ENCODE results near the gene LZIC. TPM values are rescaled to one million over a fixed set of nuclear protein-coding genes. Genes with fewer than 3 reads are reported as not detected.

LZIC gene
- total RNA-seq (41.2 TPM), polyA plus RNA-seq (26.0 TPM)
- long read RNA-seq, donor 1, partial matches to known transcripts: 0 of 1 reads
- long read RNA-seq, donor 1, other reads (novel, unspliced or antisense): 0 of 1 reads
- long read RNA-seq, donor 2, transcript LZIC-203 (7 exons, 1,405 nt): major isoform, 6 of 16 reads
- long read RNA-seq, donor 2, transcript LZIC-201 (8 exons, 945 nt): major isoform, 6 of 16 reads
- long read RNA-seq, donor 2, partial matches to known transcripts: 0 of 16 reads
- long read RNA-seq, donor 2, other reads (novel, unspliced or antisense): 0 of 16 reads
- long read RNA-seq, donor 3, transcript LZIC-201 (8 exons, 945 nt): major isoform, 5 of 12 reads
- long read RNA-seq, donor 3, partial matches to known transcripts: 0 of 12 reads
- long read RNA-seq, donor 3, other reads (novel, unspliced or antisense): 0 of 12 reads
- long read RNA-seq, donor 4, partial matches to known transcripts: 0 of 6 reads
- long read RNA-seq, donor 4, other reads (novel, unspliced or antisense): 0 of 6 reads
- long read RNA-seq, donor 5, transcript LZIC-203 (7 exons, 1,405 nt): minor isoform, 5 of 18 reads
- long read RNA-seq, donor 5, transcript LZIC-202 (8 exons, 2,281 nt): minor isoform, 5 of 18 reads
- long read RNA-seq, donor 5, transcript LZIC-201 (8 exons, 945 nt): major isoform, 7 of 18 reads
- long read RNA-seq, donor 5, partial matches to known transcripts: 0 of 18 reads
- long read RNA-seq, donor 5, other reads (novel, unspliced or antisense): 0 of 18 reads
- long read RNA-seq, donor 6, partial matches to known transcripts: 0 of 9 reads
- long read RNA-seq, donor 6, other reads (novel, unspliced or antisense): 0 of 9 reads
- long read RNA-seq, donor 7, partial matches to known transcripts: 0 of 6 reads
- long read RNA-seq, donor 7, other reads (novel, unspliced or antisense): 0 of 6 reads
- long read RNA-seq, donor 8, partial matches to known transcripts: 0 of 8 reads
- long read RNA-seq, donor 8, other reads (novel, unspliced or antisense): 0 of 8 reads
- long read RNA-seq, donor 9, partial matches to known transcripts: 0 of 4 reads
- long read RNA-seq, donor 9, other reads (novel, unspliced or antisense): 0 of 4 reads
- long read RNA-seq, donor 10, partial matches to known transcripts: 0 of 4 reads
- long read RNA-seq, donor 10, other reads (novel, unspliced or antisense): 0 of 4 reads

- peak; percentile 61 to 92 (median 78) for DNase-seq (ENCODE audit: low read depth in 6 of 9, low spot score in 9 of 9)
- no peaks in the 10 kb centered on the region for H3K27me3 ChIP-seq (ENCODE audit: control insufficient read depth in 2 of 2, insufficient read depth in 1 of 2, low read length in 1 of 2)
- peak within 1 kb of the TSS; percentile 71 to 77 for H3K4me3 ChIP-seq (ENCODE audit: low read length in 2 of 2)
- H3K4me1 ChIP-seq (ENCODE audit: control insufficient read depth in 2 of 2, insufficient read depth in 2 of 2, low read length in 2 of 2): peaks cover 2 to 5% of the 10 kb centered on the region in 2 donors
- peak within 1 kb of the TSS; percentile 77 to 79 for H3K27ac ChIP-seq (ENCODE audit: low read depth in 1 of 2, low read length in 1 of 2)
- WGBS: under 1% methylated on average over 53 of the region's 53 CpGs
- no peaks in the 10 kb centered on the region for H3K9me3 ChIP-seq (ENCODE audit: control insufficient read depth in 2 of 2, insufficient read depth in 1 of 2, low read length in 1 of 2)
- H3K36me3 ChIP-seq (ENCODE audit: control insufficient read depth in 2 of 2, insufficient read depth in 2 of 2, low read length in 1 of 2): peaks cover 7 to 10% of the 10 kb centered on the region in 2 donors
These were observed at the start of gene LZIC, which contains the start of gene NMNAT1 for GRCh38 chr1:9942939-9943788. Gene LZIC, minus strand, starts transcription at chr1:9943391. Its CDS starts 6,772 bp downstream, at chr1:9936619. Gene NMNAT1, plus strand, starts transcription at chr1:9943475. Its CDS starts 28,599 bp downstream, at chr1:9972074.

GRCh38 chr1:9992910-9993309 is 49.7 kb upstream of the LZIC start:
- Histone ChIP-seq H3K27me3 (ENCODE audit: control insufficient read depth in 2 of 2, insufficient read depth in 1 of 2, low read length in 1 of 2) (peaks cover 12 to 42% of the 10 kb centered on the region in 2 donors), H3K4me3 (ENCODE audit: low read length in 2 of 2) (no peak overlapping the region), H3K9me3 (ENCODE audit: control insufficient read depth in 2 of 2, insufficient read depth in 1 of 2, low read length in 1 of 2) (no peaks in the 10 kb centered on the region), H3K36me3 (ENCODE audit: control insufficient read depth in 2 of 2, insufficient read depth in 2 of 2, low read length in 1 of 2) (no peaks in the 10 kb centered on the region), H3K4me1 (ENCODE audit: control insufficient read depth in 2 of 2, insufficient read depth in 2 of 2, low read length in 2 of 2) (peaks cover 0 to under 1% of the 10 kb centered on the region in 2 donors), H3K27ac (ENCODE audit: low read depth in 1 of 2, low read length in 1 of 2) (no peak overlapping the region)
- DNase-seq (ENCODE audit: low read depth in 6 of 9, low spot score in 9 of 9): no peak
- WGBS: 97% methylated on average over 5 of the region's 5 CpGs

- no peak overlapping the region for H3K27ac ChIP-seq (ENCODE audit: low read depth in 1 of 2, low read length in 1 of 2)
- H3K9me3 ChIP-seq (ENCODE audit: control insufficient read depth in 2 of 2, insufficient read depth in 1 of 2, low read length in 1 of 2): no peaks in the 10 kb centered on the region
- H3K27me3 ChIP-seq (ENCODE audit: control insufficient read depth in 2 of 2, insufficient read depth in 1 of 2, low read length in 1 of 2): peaks cover 2 to 22% of the 10 kb centered on the region in 2 donors
- no peaks in the 10 kb centered on the region for H3K4me1 ChIP-seq (ENCODE audit: control insufficient read depth in 2 of 2, insufficient read depth in 2 of 2, low read length in 2 of 2)
- 13% methylated on average over 2 of the region's 2 CpGs for WGBS
- H3K4me3 ChIP-seq (ENCODE audit: low read length in 2 of 2): no peak overlapping the region
- no peaks in the 10 kb centered on the region for H3K36me3 ChIP-seq (ENCODE audit: control insufficient read depth in 2 of 2, insufficient read depth in 2 of 2, low read length in 1 of 2)
- DNase-seq (ENCODE audit: low read depth in 6 of 9, low spot score in 9 of 9): no peak
These were observed 47.8 kb upstream of the LZIC start for GRCh38 chr1:9990944-9991343.

- no peak overlapping the region for H3K27ac ChIP-seq (ENCODE audit: low read depth in 1 of 2, low read length in 1 of 2)
These were observed 46.6 kb upstream of the LZIC start for GRCh38 chr1:9989773-9990172.

GRCh38 chr1:9985001-9985400 is 41.8 kb upstream of the LZIC start:
- H3K27ac ChIP-seq (ENCODE audit: low read depth in 1 of 2, low read length in 1 of 2): no peak overlapping the region

More at GRCh38 chr1:9989773-9990172, 46.6 kb upstream of the LZIC start:
- DNase-seq (ENCODE audit: low read depth in 6 of 9, low spot score in 9 of 9): no peak
- WGBS: 96% methylated on average over 5 of the region's 5 CpGs
- H3K4me3 ChIP-seq (ENCODE audit: low read length in 2 of 2): no peak overlapping the region
- H3K36me3 ChIP-seq (ENCODE audit: control insufficient read depth in 2 of 2, insufficient read depth in 2 of 2, low read length in 1 of 2): no peaks in the 10 kb centered on the region
- H3K27me3 ChIP-seq (ENCODE audit: control insufficient read depth in 2 of 2, insufficient read depth in 1 of 2, low read length in 1 of 2): peaks cover 0 to 11% of the 10 kb centered on the region in 2 donors
- H3K9me3 ChIP-seq (ENCODE audit: control insufficient read depth in 2 of 2, insufficient read depth in 1 of 2, low read length in 1 of 2): no peaks in the 10 kb centered on the region
- H3K4me1 ChIP-seq (ENCODE audit: control insufficient read depth in 2 of 2, insufficient read depth in 2 of 2, low read length in 2 of 2): no peaks in the 10 kb centered on the region

GRCh38 chr1:9984253-9984652 is 41.1 kb upstream of the LZIC start:
- Histone ChIP-seq H3K9me3 (ENCODE audit: control insufficient read depth in 2 of 2, insufficient read depth in 1 of 2, low read length in 1 of 2) (no peaks in the 10 kb centered on the region), H3K4me3 (ENCODE audit: low read length in 2 of 2) (no peak overlapping the region), H3K27ac (ENCODE audit: low read depth in 1 of 2, low read length in 1 of 2) (no peak overlapping the region), H3K27me3 (ENCODE audit: control insufficient read depth in 2 of 2, insufficient read depth in 1 of 2, low read length in 1 of 2) (no peaks in the 10 kb centered on the region), H3K4me1 (ENCODE audit: control insufficient read depth in 2 of 2, insufficient read depth in 2 of 2, low read length in 2 of 2) (no peaks in the 10 kb centered on the region), H3K36me3 (ENCODE audit: control insufficient read depth in 2 of 2, insufficient read depth in 2 of 2, low read length in 1 of 2) (peaks cover 3 to 14% of the 10 kb centered on the region in 2 donors)
- WGBS: 98% methylated on average over 5 of the region's 5 CpGs
- DNase-seq (ENCODE audit: low read depth in 6 of 9, low spot score in 9 of 9): no peak

More at GRCh38 chr1:9985001-9985400, 41.8 kb upstream of the LZIC start:
- WGBS: 73% methylated on average over 6 of the region's 6 CpGs
- no peaks in the 10 kb centered on the region for H3K9me3 ChIP-seq (ENCODE audit: control insufficient read depth in 2 of 2, insufficient read depth in 1 of 2, low read length in 1 of 2)
- H3K4me3 ChIP-seq (ENCODE audit: low read length in 2 of 2): no peak overlapping the region
- no peaks in the 10 kb centered on the region for H3K27me3 ChIP-seq (ENCODE audit: control insufficient read depth in 2 of 2, insufficient read depth in 1 of 2, low read length in 1 of 2)
- peaks cover 3 to 14% of the 10 kb centered on the region in 2 donors for H3K36me3 ChIP-seq (ENCODE audit: control insufficient read depth in 2 of 2, insufficient read depth in 2 of 2, low read length in 1 of 2)
- no peak for DNase-seq (ENCODE audit: low read depth in 6 of 9, low spot score in 9 of 9)
- H3K4me1 ChIP-seq (ENCODE audit: control insufficient read depth in 2 of 2, insufficient read depth in 2 of 2, low read length in 2 of 2): no peaks in the 10 kb centered on the region

GRCh38 chr1:9960706-9961562 is 17.7 kb upstream of the LZIC start:
- Histone ChIP-seq H3K36me3 (ENCODE audit: control insufficient read depth in 2 of 2, insufficient read depth in 2 of 2, low read length in 1 of 2) (no peaks in the 10 kb centered on the region), H3K27me3 (ENCODE audit: control insufficient read depth in 2 of 2, insufficient read depth in 1 of 2, low read length in 1 of 2) (no peaks in the 10 kb centered on the region), H3K4me3 (ENCODE audit: low read length in 2 of 2) (no peak overlapping the region), H3K9me3 (ENCODE audit: control insufficient read depth in 2 of 2, insufficient read depth in 1 of 2, low read length in 1 of 2) (no peaks in the 10 kb centered on the region), H3K4me1 (ENCODE audit: control insufficient read depth in 2 of 2, insufficient read depth in 2 of 2, low read length in 2 of 2) (no peaks in the 10 kb centered on the region), H3K27ac (ENCODE audit: low read depth in 1 of 2, low read length in 1 of 2) (no peak overlapping the region)
- DNase-seq (ENCODE audit: low read depth in 6 of 9, low spot score in 9 of 9): no peak
- WGBS: 92% methylated on average over 12 of the region's 12 CpGs
